ENCODE results near the gene DYNC2LI1.

DYNC2LI1 gene

GRCh38 chr2:43812006-43812405 lies 38.2 kb downstream of the DYNC2LI1 start:
- ChIA-PET POLR2A (no interaction called here), CTCF (no interaction called here)
- no peak overlapping the region for H3K4me3 ChIP-seq (ENCODE audit: low read depth, low read length)

GRCh38 chr2:43812947-43813346 lies 39.1 kb downstream of the DYNC2LI1 start:
- no peak for DNase-seq (ENCODE audit: low read depth, low spot score)
- ChIA-PET POLR2A (no interaction called here), CTCF (no interaction called here)
- H3K4me3 ChIP-seq (ENCODE audit: low read depth, low read length): no peak overlapping the region
- no peak for TF ChIP-seq CTCF (IDR thresholded peaks at IDR 0.05; ENCODE audit: insufficient read depth, low read length, missing control alignments)

More at GRCh38 chr2:43812006-43812405, 38.2 kb downstream of the DYNC2LI1 start:
- no peak for TF ChIP-seq CTCF (IDR thresholded peaks at IDR 0.05; ENCODE audit: insufficient read depth, low read length, missing control alignments)
- DNase-seq (ENCODE audit: low read depth, low spot score): no peak

GRCh38 chr2:43814711-43815110 lies 40.9 kb downstream of the DYNC2LI1 start:
- no peak overlapping the region for H3K4me3 ChIP-seq (ENCODE audit: low read depth, low read length)
- no peak for TF ChIP-seq CTCF (IDR thresholded peaks at IDR 0.05; ENCODE audit: insufficient read depth, low read length, missing control alignments)
- ChIA-PET CTCF (no interaction called here), POLR2A (no interaction called here)
- no peak for DNase-seq (ENCODE audit: low read depth, low spot score)

GRCh38 chr2:43818761-43819160 lies 44.9 kb downstream of the DYNC2LI1 start:
- TF ChIP-seq CTCF (IDR thresholded peaks at IDR 0.05; ENCODE audit: insufficient read depth, low read length, missing control alignments): no peak
- no peak for DNase-seq (ENCODE audit: low read depth, low spot score)
- POLR2A ChIA-PET: no interaction called here
- no peak overlapping the region for H3K4me3 ChIP-seq (ENCODE audit: low read depth, low read length)
- CTCF ChIA-PET: no interaction called here

- POLR2A ChIA-PET: no interaction called here
- DNase-seq (ENCODE audit: low read depth, low spot score): no peak
- CTCF ChIA-PET: no interaction called here
- no peak overlapping the region for H3K4me3 ChIP-seq (ENCODE audit: low read depth, low read length)
- no peak for TF ChIP-seq CTCF (IDR thresholded peaks at IDR 0.05; ENCODE audit: insufficient read depth, low read length, missing control alignments)
Measured at GRCh38 chr2:43819491-43820163, 45.8 kb downstream of the DYNC2LI1 start.

GRCh38 chr2:43822839-43823238 lies 49.0 kb downstream of the DYNC2LI1 start:
- H3K4me3 ChIP-seq (ENCODE audit: low read depth, low read length): no peak overlapping the region
- ChIA-PET POLR2A (no interaction called here), CTCF (no interaction called here)
- no peak for DNase-seq (ENCODE audit: low read depth, low spot score)
- TF ChIP-seq CTCF (IDR thresholded peaks at IDR 0.05; ENCODE audit: insufficient read depth, low read length, missing control alignments): no peak

Data from AG04449 (cell line).